HepG2 (cell line): ENCODE data around the gene LAMB2.

Experiments used
- BHLHE40 ChIP-seq: IDR thresholded peaks from 2 replicates; pipeline ENCODE4 v1.6.1; 2011; ENCODE audit warnings: low read length, improper control_type of control experiment
- IKZF4 ChIP-seq: sonication (generic); formaldehyde crosslinking; IDR thresholded peaks from 2 replicates; pipeline ENCODE4 v1.5.1; 2020; ENCODE audit warnings: borderline replicate concordance, mild to moderate bottlenecking, low read depth, missing genetic modification reagents; ENCODE audit errors: not compliant biosample characterization
- POLR2AphosphoS5 ChIP-seq: IDR thresholded peaks from 2 replicates; pipeline ENCODE4 v1.6.1; 2012; ENCODE audit warnings: low read depth, low read length
- RBM22 ChIP-seq: fragments of 200-400 bp; formaldehyde crosslinking; optimal IDR thresholded peaks from 2 replicates; pipeline ENCODE3; 2017; ENCODE audit warnings: mild to moderate bottlenecking, low read length, moderate library complexity
- SRF ChIP-seq: IDR thresholded peaks from 2 replicates; pipeline ENCODE4 v1.6.1; 2011; ENCODE audit warnings: mild to moderate bottlenecking, low read depth, low read length, moderate library complexity
- ZBTB21 ChIP-seq: sonication (generic); formaldehyde crosslinking; IDR thresholded peaks from 2 replicates; pipeline ENCODE4 v1.4.0; 2020; ENCODE audit warnings: missing genetic modification reagents
- ZNF530 ChIP-seq: sonication (generic); formaldehyde crosslinking; IDR thresholded peaks from 2 replicates; pipeline ENCODE4 v1.5.0; 2020; ENCODE audit warnings: low read depth, mild to moderate bottlenecking, missing genetic modification reagents
- ZNF614 ChIP-seq: IDR thresholded peaks from 2 replicates; pipeline ENCODE4 v1.6.1; 2018; ENCODE audit warnings: missing biosample characterization, missing genetic modification reagents, inconsistent platforms, borderline replicate concordance

DNA sequence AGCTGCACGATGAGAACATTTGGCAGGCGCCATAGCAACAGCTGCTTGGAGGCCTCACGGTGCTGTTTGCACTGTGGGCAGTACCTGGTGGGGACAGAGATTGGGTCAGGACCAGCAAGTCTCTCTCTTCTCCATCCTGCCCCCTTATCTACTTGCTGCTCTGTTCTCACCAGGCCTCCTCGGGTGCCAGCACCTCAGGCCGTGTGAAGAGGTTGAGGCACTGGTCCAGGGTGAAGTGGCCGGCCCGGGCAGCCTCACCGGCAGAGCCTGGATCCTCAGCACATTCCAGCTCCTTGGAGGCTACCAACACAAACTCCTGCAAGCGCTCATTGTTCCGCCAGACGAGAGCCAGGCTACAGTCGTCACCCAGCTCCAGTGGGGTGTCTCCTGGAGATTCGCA lies 22.1 kb downstream of the LAMB2 start:
- no peak for TF ChIP-seq SRF
- TF ChIP-seq RBM22: no peak
- no peak for TF ChIP-seq ZNF530
- no peak for TF ChIP-seq ZNF614 (CRISPR knock-in tag)
- TF ChIP-seq ZBTB21 (CRISPR knock-in tag): no peak
- TF ChIP-seq BHLHE40: no peak
- TF ChIP-seq IKZF4 (CRISPR knock-in tag): no peak
- no peak for TF ChIP-seq POLR2AphosphoS5
